T-cell (primary cell): ENCODE measurements around the gene GCNA. TPM values are rescaled to one million over a fixed set of nuclear protein-coding genes. Genes with fewer than 3 reads are reported as not detected.

Experiments used
- ATAC-seq, 4 experiments: fragments of 200-7000 bp in 3 of 4; fragments of 150-1000 bp in 1 of 4; cut with Tn5 transposase; replicated peaks in 1 of 4; 1 replicate in 3 of 4; 2 replicates in 1 of 4; pipeline ENCODE4 v1.10.0; 2021; ENCODE audit warnings: moderate library complexity in 3 of 4, mild to moderate bottlenecking in 2 of 4, moderate number of reproducible peaks in 1 of 4
- CTCF ChIA-PET, 2 donors: fragments of 300-600 bp; sonication (Branson Sonifier 250); formaldehyde crosslinking; loops; one replicate each; lab custom pipeline; 2022; ENCODE audit warnings: antibody characterized with exemption in 2 of 2; lab: Charles Lee
- POLR2A ChIA-PET, 2 donors: fragments of 300-600 bp; sonication (Branson Sonifier 250); formaldehyde crosslinking; loops; one replicate each; lab custom pipeline; 2022; ENCODE audit warnings: antibody characterized with exemption in 2 of 2; lab: Charles Lee
- DNase-seq, 35 experiments: peaks; one replicate each; pipeline versions ENCODE4 v3.0.0 to v3.0.0-alpha.2; 2013 to 2023
- H3K27ac ChIP-seq: one replicate; pipeline ENCODE4 v1.5.1; 2013; ENCODE audit warnings: low read length
- H3K27me3 ChIP-seq, 2 experiments: replicated peaks in 1 of 2; 1 replicate in 1 of 2; 2 replicates in 1 of 2; pipeline versions ENCODE4 v1.6.1 to v1.7.0; 2013; ENCODE audit warnings: low read length in 1 of 2, mixed read lengths in 1 of 2; ENCODE audit not compliant: control insufficient read depth in 2 of 2, insufficient read depth in 2 of 2; ENCODE audit errors: extremely low read depth in 1 of 2
- H3K36me3 ChIP-seq, 2 donors: 1 replicate in 1 of 2; 2 replicates in 1 of 2; pipeline versions ENCODE4 v1.6.1 to v1.7.0; 2013; ENCODE audit warnings: low read length in 1 of 2; ENCODE audit not compliant: control insufficient read depth in 2 of 2, insufficient read depth in 1 of 2; ENCODE audit errors: extremely low read depth in 1 of 2
- H3K4me1 ChIP-seq, 2 experiments: 1 replicate in 1 of 2; 2 replicates in 1 of 2; pipeline versions ENCODE4 v1.6.1 to v1.7.0; 2013; ENCODE audit warnings: low read length in 2 of 2, mixed read lengths in 1 of 2; ENCODE audit not compliant: insufficient read depth in 2 of 2, control insufficient read depth in 1 of 2; ENCODE audit errors: extremely low read depth in 1 of 2
- H3K4me3 ChIP-seq, 2 donors: 1 replicate in 1 of 2; 2 replicates in 1 of 2; pipeline versions ENCODE4 v1.5.1 to v1.7.0; 2013; ENCODE audit warnings: mild to moderate bottlenecking in 2 of 2, low read length in 1 of 2, moderate library complexity in 1 of 2; ENCODE audit not compliant: control insufficient read depth in 1 of 2; ENCODE audit errors: extremely low read depth in 1 of 2
- H3K9me3 ChIP-seq: 2 replicates; pipeline ENCODE4 v1.7.0; 2013
- H3K27ac Mint-ChIP-seq, 2 donors: one replicate each; pipeline ENCODE4 v1.8.0; 2020 to 2021; ENCODE audit warnings: mild to moderate bottlenecking in 2 of 2, mixed read lengths in 2 of 2
- H3K27me3 Mint-ChIP-seq, 2 donors: one replicate each; pipeline ENCODE4 v1.8.0; 2021 to 2022; ENCODE audit warnings: mixed read lengths in 2 of 2
- H3K36me3 Mint-ChIP-seq: one replicate; pipeline ENCODE4 v1.8.0; 2021; ENCODE audit warnings: mixed read lengths
- H3K4me1 Mint-ChIP-seq, 3 donors: one replicate each; pipeline ENCODE4 v1.8.0; 2020 to 2022; ENCODE audit warnings: mixed read lengths in 3 of 3, mild to moderate bottlenecking in 1 of 3
- H3K4me3 Mint-ChIP-seq, 3 donors: one replicate each; pipeline ENCODE4 v1.8.0; 2020 to 2022; ENCODE audit warnings: mild to moderate bottlenecking in 3 of 3, mixed read lengths in 3 of 3, moderate library complexity in 3 of 3
- H3K9me3 Mint-ChIP-seq, 3 donors: one replicate each; pipeline ENCODE4 v1.8.0; 2020 to 2022; ENCODE audit warnings: mixed read lengths in 3 of 3
- WGBS: methylation state at CpG from one replicate; pipeline ENCODE4 v1.1.5; 2013; ENCODE audit warnings: missing lambda C conversion rate; ENCODE audit not compliant: insufficient coverage; 5-methylcytosine and 5-hydroxymethylcytosine counted together
- total RNA-seq, 35 experiments: library from RNA in 6 of 35; stranded (reverse) in 6 of 35; fragments of 120-200 nt in 1 of 35; gene quantifications; one replicate each; pipeline versions ENCODE4 v1.2.1 to v1.2.4 and lab custom pipeline; 2013 to 2026

GCNA gene
- total RNA-seq, 5 donors from 2014 or later (not counting 1 experiment from before 2014, with no cell fraction given): 5.2 to 8.6 (median 5.6) TPM

- peaks cover 0 to 9% of the 10 kb centered on the region in 2 donors for H3K36me3 ChIP-seq
- peak overlapping the region; percentile 88 for H3K27ac ChIP-seq
- H3K27me3 ChIP-seq: no peaks in the 10 kb centered on the region
- CTCF ChIA-PET: interaction anchor here in 1 of 2 donors (1.1 kb wide), 1 partner anchor 17 kb away, joined by 4 read pairs; no protein-coding TSS in a partner anchor
- WGBS: no CpG with 5 or more reads among the region's 3 CpGs
- H3K4me1 ChIP-seq: peaks cover 3 to 92% of the 10 kb centered on the region in 2 experiments
- Mint-ChIP-seq H3K27ac (peak overlapping the region; percentile 91 to 95), H3K36me3 (peaks cover 15% of the 10 kb centered on the region), H3K27me3 (no peaks in the 10 kb centered on the region), H3K4me1 (peaks cover 79 to 84% (median 81%) of the 10 kb centered on the region in 3 donors), H3K4me3 (peak overlapping the region; percentile 68 to 86 (median 79)), H3K9me3 (no peaks in the 10 kb centered on the region)
- DNase-seq (no peak), ATAC-seq (no peak)
- peak overlapping the region in 1 of 2 donors; percentile 62 for H3K4me3 ChIP-seq
- POLR2A ChIA-PET: interaction anchor here (0.6 to 1.4 kb wide), 4 partner anchors 10 to 253 kb away, joined by 3 to 4 read pairs (median 4); partner anchors contain the start of genes TAF1 (in 2 of the 2) and OGT (in 1 of the 2)
- H3K9me3 ChIP-seq: no peaks in the 10 kb centered on the region
Observed at GRCh38 chrX:71618787-71619186, 40.5 kb downstream of the GCNA start.

GRCh38 chrX:71619193-71619592 is 41.0 kb downstream of the GCNA start:
- H3K36me3 ChIP-seq: peaks cover 0 to 9% of the 10 kb centered on the region in 2 donors
- H3K4me1 ChIP-seq: peaks cover 3 to 93% of the 10 kb centered on the region in 2 experiments
- Mint-ChIP-seq H3K27ac (peak overlapping the region; percentile 91 to 95), H3K27me3 (no peaks in the 10 kb centered on the region), H3K4me3 (peak overlapping the region; percentile 50 to 79 (median 68)), H3K4me1 (peaks cover 83 to 86% (median 84%) of the 10 kb centered on the region in 3 donors), H3K9me3 (no peaks in the 10 kb centered on the region), H3K36me3 (peaks cover 15% of the 10 kb centered on the region)
- peak overlapping the region; percentile 88 for H3K27ac ChIP-seq
- WGBS: no CpG with 5 or more reads among the region's 8 CpGs
- H3K4me3 ChIP-seq: peak overlapping the region in 1 of 2 donors; percentile 62
- CTCF ChIA-PET: interaction anchor here in 1 of 2 donors (1.1 kb wide), 1 partner anchor 17 kb away, joined by 4 read pairs; no protein-coding TSS in a partner anchor
- ATAC-seq (peak in 3 of 4 experiments; percentile 8 to 61 (median 25)), DNase-seq (peak in 25 of 35 experiments; percentile 18 to 79 (median 41))
- no peaks in the 10 kb centered on the region for H3K27me3 ChIP-seq
- no peaks in the 10 kb centered on the region for H3K9me3 ChIP-seq
- POLR2A ChIA-PET: interaction anchor here (0.6 to 1.4 kb wide), 4 partner anchors 11 to 253 kb away, joined by 3 to 4 read pairs (median 4); partner anchors contain the start of genes TAF1 (in 2 of the 2) and OGT (in 1 of the 2)

GRCh38 chrX:71619986-71620385 is 41.7 kb downstream of the GCNA start:
- peaks cover 80 to 86% (median 83%) of the 10 kb centered on the region in 3 donors for H3K4me1 Mint-ChIP-seq
- ATAC-seq (no peak), DNase-seq (no peak)
- no peaks in the 10 kb centered on the region for H3K27me3 Mint-ChIP-seq
- Histone ChIP-seq H3K27me3 (no peaks in the 10 kb centered on the region), H3K27ac (peak overlapping the region; percentile 88), H3K4me1 (peaks cover 3 to 93% of the 10 kb centered on the region in 2 experiments), H3K36me3 (peaks cover 0 to 7% of the 10 kb centered on the region in 2 donors), H3K4me3 (no peak overlapping the region), H3K9me3 (no peaks in the 10 kb centered on the region)
- POLR2A ChIA-PET: interaction anchor here (1.0 to 1.4 kb wide), 2 partner anchors 11 to 87 kb away, joined by 3 read pairs; partner anchors contain the start of gene OGT (in 1 of the 2)
- H3K27ac Mint-ChIP-seq: peak overlapping the region; percentile 91 to 95
- no CpG with 5 or more reads among the region's 1 CpG for WGBS
- H3K36me3 Mint-ChIP-seq: peaks cover 10% of the 10 kb centered on the region
- CTCF ChIA-PET: no interaction called here
- no peaks in the 10 kb centered on the region for H3K9me3 Mint-ChIP-seq
- H3K4me3 Mint-ChIP-seq: no peak overlapping the region

GRCh38 chrX:71621603-71622002 is 43.4 kb downstream of the GCNA start:
- H3K27ac Mint-ChIP-seq: peak overlapping the region; percentile 91 to 95
- no peaks in the 10 kb centered on the region for H3K36me3 Mint-ChIP-seq
- WGBS: 33% methylated on average over 1 of the region's 6 CpGs
- no peaks in the 10 kb centered on the region for H3K9me3 Mint-ChIP-seq
- POLR2A ChIA-PET: interaction anchor here in 1 of 2 donors (0.6 kb wide), 2 partner anchors 21 to 1488 kb away, joined by 3 read pairs; no protein-coding TSS in a partner anchor
- no peak for ATAC-seq
- Histone ChIP-seq H3K27me3 (no peaks in the 10 kb centered on the region), H3K9me3 (no peaks in the 10 kb centered on the region), H3K27ac (peak overlapping the region; percentile 92), H3K4me3 (no peak overlapping the region), H3K4me1 (peaks cover 3 to 82% of the 10 kb centered on the region in 2 experiments), H3K36me3 (peaks cover 0 to 1% of the 10 kb centered on the region in 2 donors)
- DNase-seq: no peak
- peak overlapping the region in 1 of 3 donors; percentile 74 for H3K4me3 Mint-ChIP-seq
- CTCF ChIA-PET: interaction anchor here (0.7 to 1.3 kb wide), 4 partner anchors 9 to 252 kb away, joined by 3 to 8 read pairs (median 3); no protein-coding TSS in a partner anchor
- no peaks in the 10 kb centered on the region for H3K27me3 Mint-ChIP-seq
- peaks cover 69 to 78% (median 74%) of the 10 kb centered on the region in 3 donors for H3K4me1 Mint-ChIP-seq

- Mint-ChIP-seq H3K27me3 (no peaks in the 10 kb centered on the region), H3K4me3 (peak overlapping the region in 1 of 3 donors; percentile 74), H3K36me3 (no peaks in the 10 kb centered on the region), H3K4me1 (peaks cover 69 to 73% (median 69%) of the 10 kb centered on the region in 3 donors), H3K9me3 (no peaks in the 10 kb centered on the region), H3K27ac (peak overlapping the region; percentile 91 to 95)
- H3K27ac ChIP-seq: peak overlapping the region; percentile 92
- ChIA-PET POLR2A (interaction anchor here in 1 of 2 donors (0.6 kb wide), 2 partner anchors 21 to 1489 kb away, joined by 3 read pairs; no protein-coding TSS in a partner anchor), CTCF (interaction anchor here in 1 of 2 donors (0.7 to 1.3 kb wide), 4 partner anchors 9 to 76 kb away, joined by 3 read pairs; no protein-coding TSS in a partner anchor)
- no peak for DNase-seq
- no peaks in the 10 kb centered on the region for H3K9me3 ChIP-seq
- WGBS: no CpG with 5 or more reads among the region's 9 CpGs
- peaks cover 3 to 82% of the 10 kb centered on the region in 2 experiments for H3K4me1 ChIP-seq
- H3K4me3 ChIP-seq: no peak overlapping the region
- no peaks in the 10 kb centered on the region for H3K36me3 ChIP-seq
- no peaks in the 10 kb centered on the region for H3K27me3 ChIP-seq
- ATAC-seq: peak in 3 of 4 experiments; percentile 1 to 21 (median 15)
Observed at GRCh38 chrX:71622032-71622575, 43.9 kb downstream of the GCNA start.
